Kidney (tissue), 14 donors: Measurements from ENCODE around the gene OR7E24. TPM values are rescaled to one million over a fixed set of nuclear protein-coding genes. Genes with fewer than 3 reads are reported as not detected.
"Not testable (repeated sequence)": the region's sequence is repeated elsewhere in the genome, so short reads cannot be mapped to it uniquely, and the experiment has no call there.

Experiments used
- DNase-seq, 5 donors: peaks; one replicate each; pipeline ENCODE4 v3.0.0-alpha.2; 2013 to 2020
- FAIRE-seq: peaks from 2 replicates; lab custom pipeline; 2012; peaks lifted over from hg19 to GRCh38; lab: Jason Lieb, UNC
- H3K27ac ChIP-seq, 2 donors: one replicate each; pipeline ENCODE4 v1.7.0; 2013; ENCODE audit warnings: low read depth in 2 of 2, low read length in 2 of 2, inconsistent platforms in 1 of 2
- H3K27me3 ChIP-seq: one replicate; pipeline ENCODE4 v1.7.1; 2013; ENCODE audit warnings: low read length, inconsistent platforms; ENCODE audit not compliant: control insufficient read depth, insufficient read depth
- H3K36me3 ChIP-seq, 3 donors: one replicate each; pipeline versions ENCODE4 v1.7.0 to v1.7.1; 2013; ENCODE audit warnings: low read length in 3 of 3, control low read depth in 1 of 3, inconsistent platforms in 1 of 3; ENCODE audit not compliant: insufficient read depth in 3 of 3, control insufficient read depth in 2 of 3
- H3K4me1 ChIP-seq, 3 donors: one replicate each; pipeline versions ENCODE4 v1.7.0 to v1.7.1; 2013; ENCODE audit warnings: low read length in 3 of 3, inconsistent platforms in 1 of 3, low read depth in 1 of 3; ENCODE audit not compliant: control insufficient read depth in 2 of 3, insufficient read depth in 2 of 3
- H3K4me3 ChIP-seq, 3 donors: one replicate each; pipeline versions ENCODE4 v1.7.0 to v1.8.1; 2013; ENCODE audit warnings: low read length in 3 of 3, control low read depth in 1 of 3, inconsistent platforms in 1 of 3
- H3K9ac ChIP-seq, 3 donors: one replicate each; pipeline versions ENCODE4 v1.7.0 to v1.7.1; 2013; ENCODE audit warnings: low read length in 3 of 3, control low read depth in 1 of 3, inconsistent platforms in 1 of 3
- H3K9me3 ChIP-seq, 3 donors: one replicate each; pipeline versions ENCODE4 v1.7.0 to v1.7.1; 2013; ENCODE audit warnings: low read length in 3 of 3, control low read depth in 1 of 3, inconsistent platforms in 1 of 3; ENCODE audit not compliant: control insufficient read depth in 2 of 3, insufficient read depth in 1 of 3
- CTCF ChIP-seq: IDR thresholded peaks from 3 replicates; pipeline ENCODE4 v1.5.1; 2012; ENCODE audit warnings: mild to moderate bottlenecking, moderate library complexity, borderline replicate concordance; ENCODE audit not compliant: insufficient read depth; ENCODE audit errors: extremely low read depth
- intact Hi-C: fragments of 100-400 bp; cut with DNase I; formaldehyde crosslinking; loops from one replicate; pipeline ENCODE4 v1.11.1; 2022
- polyA plus RNA-seq: library from polyadenylated mRNA; stranded (reverse); fragments of 350-450 nt; fragmentation: Illumina TruSeq; extraction: RNeasy Lipid Tissue Mini Kit (QIAGEN cat#74804); gene quantifications from one replicate; pipeline ENCODE4 v1.2.3, GENCODE V29; 2014; ENCODE audit warnings: low read depth, low replicate concordance; ENCODE audit not compliant: insufficient read depth
- total RNA-seq: library from RNA; stranded (reverse); fragmentation: NEBNext Ultra II Directional; extraction: Animal tissue kit (Norgen Biotek cat#: 25700); gene quantifications from one replicate; pipeline ENCODE4 v1.2.1, GENCODE V29; 2021
- donor health status: control.
- donor health status: control.
- donor health status: control.
- donor health status: control.
- donor health status: control.
- donor health status: DM: yes; HTN: yes; CAD: no.
- donor health status: Normal renal cell carcinoma (clear cell type).

OR7E24 gene
- total and polyA plus RNA-seq, 2 donors from 2014 or later, result not detected

GRCh38 chr19:9251236-9251635 lies 506 bp downstream of the OR7E24 start:
- Histone ChIP-seq H3K4me1 (no peaks in the 10 kb centered on the region), H3K27me3 (no peaks in the 10 kb centered on the region), H3K27ac (no peak overlapping the region), H3K4me3 (no peak overlapping the region), H3K9ac (no peak overlapping the region), H3K9me3 (peaks cover 0 to 4% (median 0%) of the 10 kb centered on the region in 3 donors), H3K36me3 (no peaks in the 10 kb centered on the region)
- no peak for FAIRE-seq
- intact Hi-C loops, result no loop called here
- TF ChIP-seq CTCF, result no peak
- no peak for DNase-seq

- FAIRE-seq, H3K4me3 ChIP-seq, H3K36me3 ChIP-seq, intact Hi-C loops, H3K4me1 ChIP-seq, H3K27ac ChIP-seq, H3K27me3 ChIP-seq, H3K9ac ChIP-seq: not testable (repeated sequence)
- peaks cover 0 to 13% (median 4%) of the 10 kb centered on the region in 3 donors for H3K9me3 ChIP-seq
- DNase-seq, result peak in 3 of 5 donors; percentile 15 to 36 (median 30)
Measured at GRCh38 chr19:9283485-9283884, 32.8 kb downstream of the OR7E24 start.

DNA sequence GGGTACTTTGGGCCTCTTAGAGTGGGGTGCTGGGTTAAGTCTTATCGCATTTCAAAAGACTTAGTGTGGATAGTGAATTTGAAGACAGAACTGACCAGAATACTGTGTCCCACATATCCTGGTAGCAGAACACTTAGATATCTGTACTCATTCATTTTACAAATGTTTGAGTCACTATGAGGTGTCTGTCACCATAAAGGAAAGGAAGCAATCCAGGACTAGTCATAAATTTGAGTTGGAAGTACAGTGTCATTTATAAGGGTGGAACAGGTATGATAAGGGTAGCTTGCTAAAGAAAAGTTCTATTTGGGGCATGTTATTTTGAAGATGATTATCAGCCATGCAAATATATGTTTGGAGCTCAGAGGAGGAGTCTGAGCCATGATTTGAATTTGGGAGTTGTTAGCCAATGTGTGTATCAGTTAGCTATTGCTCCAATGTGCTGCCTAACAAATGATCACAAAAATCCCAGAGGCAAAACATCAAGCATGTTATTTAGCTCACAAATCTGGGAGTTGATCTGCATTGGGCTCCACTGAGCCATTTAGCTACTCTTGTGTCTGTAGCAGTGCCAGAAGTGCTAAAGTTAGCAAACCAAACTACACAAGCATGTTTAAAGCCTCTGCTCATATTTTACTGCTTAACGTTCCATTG lies 38.6 kb downstream of the OR7E24 start:
- Histone ChIP-seq H3K4me3 (peak overlapping the region in 1 of 3 donors; percentile 3), H3K27ac (no peak overlapping the region), H3K9me3 (peaks cover 0 to 51% (median 18%) of the 10 kb centered on the region in 3 donors), H3K4me1 (no peaks in the 10 kb centered on the region), H3K27me3 (no peaks in the 10 kb centered on the region), H3K36me3 (peaks cover 0 to 22% (median 7%) of the 10 kb centered on the region in 3 donors), H3K9ac (no peak overlapping the region)
- no peak for DNase-seq
- intact Hi-C loops, result no loop called here
- FAIRE-seq, result no peak
- no peak for TF ChIP-seq CTCF

GRCh38 chr19:9295411-9295849 lies 44.7 kb downstream of the OR7E24 start:
- FAIRE-seq (no peak), DNase-seq (no peak)
- H3K27ac ChIP-seq, result no peak overlapping the region
- no peaks in the 10 kb centered on the region for H3K27me3 ChIP-seq
- peaks cover 20 to 49% (median 33%) of the 10 kb centered on the region in 3 donors for H3K36me3 ChIP-seq
- no peaks in the 10 kb centered on the region for H3K4me1 ChIP-seq
- peaks cover 15 to 68% (median 39%) of the 10 kb centered on the region in 3 donors for H3K9me3 ChIP-seq
- no peak overlapping the region for H3K9ac ChIP-seq
- peak overlapping the region in 1 of 3 donors; percentile 9 for H3K4me3 ChIP-seq
- intact Hi-C loops, result no loop called here
- no peak for TF ChIP-seq CTCF
